HEK293 (cell line): ENCODE measurements around the gene BAIAP2.
A peak's percentile ranks its signal among the peaks of the same experiment; 100 is the strongest.

ENCODE experiments used
- CTCF ChIA-PET: fragments of 350-600 bp; formaldehyde crosslinking; extraction: SDS; loops from one replicate; lab custom pipeline; 2021; ENCODE audit warnings: antibody characterized with exemption; lab: Yijun Ruan, JAX
- POLR2A ChIA-PET: fragments of 300-600 bp; formaldehyde crosslinking; extraction: SDS; loops from one replicate; lab custom pipeline; 2020; ENCODE audit warnings: antibody characterized with exemption, inconsistent platforms; lab: Yijun Ruan, JAX
- H3K27ac ChIP-seq: fragments of 200-500 bp; sonication (Bioruptor generic); 2 replicates; pipeline ENCODE4 v1.5.1; 2014; ENCODE audit warnings: low read depth, low read length, control low read depth, inconsistent platforms; ENCODE audit errors: extremely low read depth
- H3K36me3 ChIP-seq, 2 experiments: fragments of 200-500 bp in 1 of 2; sonication (Bioruptor generic) in 1 of 2; 1 replicate in 1 of 2; 2 replicates in 1 of 2; pipeline ENCODE4 v1.5.1; 2014 to 2017; ENCODE audit warnings: inconsistent platforms in 2 of 2, low read length in 2 of 2; ENCODE audit not compliant: control insufficient read depth in 2 of 2, insufficient read depth in 1 of 2
- H3K4me1 ChIP-seq: fragments of 200-500 bp; sonication (Bioruptor generic); 2 replicates; pipeline ENCODE4 v1.5.1; 2014; ENCODE audit warnings: mild to moderate bottlenecking, low read length, inconsistent platforms; ENCODE audit not compliant: control insufficient read depth, insufficient read depth
- H3K4me3 ChIP-seq: 2 replicates; pipeline ENCODE4 v1.5.1; 2011; ENCODE audit warnings: low read depth, mild to moderate bottlenecking, control low read depth, low read length, moderate library complexity
- H3K9me3 ChIP-seq: fragments of 200-500 bp; sonication (Bioruptor generic); 2 replicates; pipeline ENCODE4 v1.5.1; 2014; ENCODE audit warnings: low read depth, low read length, inconsistent platforms; ENCODE audit not compliant: control insufficient read depth, insufficient read depth
- BCL11B ChIP-seq: fragments of 450-650 bp; formaldehyde crosslinking; IDR thresholded peaks from 2 replicates; pipeline ENCODE4 v1.5.1; 2016; ENCODE audit warnings: low read depth, missing biosample characterization, missing genetic modification characterization
- GLIS1 ChIP-seq: fragments of 450-650 bp; formaldehyde crosslinking; IDR thresholded peaks from 2 replicates; pipeline ENCODE4 v1.5.1; 2016; ENCODE audit warnings: missing biosample characterization, missing genetic modification characterization
- IKZF3 ChIP-seq: fragments of 450-650 bp; IDR thresholded peaks from 2 replicates; pipeline ENCODE4 v1.5.0; 2018; ENCODE audit warnings: missing biosample characterization, mild to moderate bottlenecking, missing genetic modification characterization, moderate library complexity
- MYNN ChIP-seq: fragments of 450-650 bp; formaldehyde crosslinking; IDR thresholded peaks from 2 replicates; pipeline ENCODE4 v1.5.1; 2016; ENCODE audit warnings: missing biosample characterization, missing genetic modification characterization, borderline replicate concordance
- OSR2 ChIP-seq: fragments of 450-650 bp; formaldehyde crosslinking; IDR thresholded peaks from 2 replicates; pipeline ENCODE4 v1.5.1; 2016; ENCODE audit warnings: missing biosample characterization, missing genetic modification characterization
- PATZ1 ChIP-seq: fragments of 450-650 bp; formaldehyde crosslinking; IDR thresholded peaks from 2 replicates; pipeline ENCODE4 v1.5.1; 2016; ENCODE audit warnings: missing biosample characterization, missing genetic modification characterization
- WT1 ChIP-seq: fragments of 450-650 bp; formaldehyde crosslinking; IDR thresholded peaks from 2 replicates; pipeline ENCODE4 v1.5.1; 2016; ENCODE audit warnings: missing biosample characterization, missing genetic modification characterization
- ZBTB8A ChIP-seq: fragments of 450-650 bp; formaldehyde crosslinking; IDR thresholded peaks from 2 replicates; pipeline ENCODE4 v1.5.1; 2016; ENCODE audit warnings: missing biosample characterization, missing genetic modification characterization
- ZFHX2 ChIP-seq: fragments of 450-650 bp; formaldehyde crosslinking; conservative IDR thresholded peaks from 2 replicates; pipeline ENCODE4 v1.5.1; 2016; ENCODE audit warnings: missing biosample characterization, missing genetic modification characterization
- ZNF157 ChIP-seq: fragments of 450-650 bp; formaldehyde crosslinking; IDR thresholded peaks from 2 replicates; pipeline ENCODE4 v1.5.1; 2016; ENCODE audit warnings: missing biosample characterization, missing genetic modification characterization
- ZNF16 ChIP-seq: fragments of 450-650 bp; formaldehyde crosslinking; IDR thresholded peaks from 2 replicates; pipeline ENCODE4 v1.5.1; 2016; ENCODE audit warnings: low read depth, missing biosample characterization, missing genetic modification characterization
- ZNF26 ChIP-seq: fragments of 450-650 bp; formaldehyde crosslinking; IDR thresholded peaks from 2 replicates; pipeline ENCODE4 v1.5.1; 2016; ENCODE audit warnings: missing biosample characterization, missing genetic modification characterization
- ZNF280C ChIP-seq: fragments of 450-650 bp; formaldehyde crosslinking; IDR thresholded peaks from 2 replicates; pipeline ENCODE4 v1.5.1; 2016; ENCODE audit warnings: missing biosample characterization, missing genetic modification characterization
- ZNF394 ChIP-seq: fragments of 450-650 bp; formaldehyde crosslinking; IDR thresholded peaks from 2 replicates; pipeline ENCODE4 v1.5.1; 2016; ENCODE audit warnings: missing biosample characterization, missing genetic modification characterization, mild to moderate bottlenecking, moderate library complexity, borderline replicate concordance
- ZNF544 ChIP-seq: fragments of 450-650 bp; formaldehyde crosslinking; IDR thresholded peaks from 2 replicates; pipeline ENCODE4 v1.5.0; 2017; ENCODE audit warnings: missing biosample characterization, missing genetic modification characterization
- ZNF623 ChIP-seq: fragments of 450-650 bp; formaldehyde crosslinking; IDR thresholded peaks from 2 replicates; pipeline ENCODE4 v1.5.1; 2016; ENCODE audit warnings: missing biosample characterization, missing genetic modification characterization
- ZNF660 ChIP-seq: fragments of 450-650 bp; IDR thresholded peaks from 2 replicates; pipeline ENCODE4 v1.5.1; 2018; ENCODE audit warnings: missing biosample characterization, mild to moderate bottlenecking, missing genetic modification characterization
- ZNF768 ChIP-seq: fragments of 450-650 bp; formaldehyde crosslinking; IDR thresholded peaks from 2 replicates; pipeline ENCODE4 v1.5.1; 2018; ENCODE audit warnings: missing biosample characterization, mild to moderate bottlenecking, missing genetic modification characterization
- ZNF792 ChIP-seq: fragments of 450-650 bp; formaldehyde crosslinking; IDR thresholded peaks from 2 replicates; pipeline ENCODE4 v1.5.1; 2016; ENCODE audit warnings: missing biosample characterization, missing genetic modification characterization
- TF ChIP-seq, protein P1 (sequence below): fragments of 450-650 bp; formaldehyde crosslinking; IDR thresholded peaks from 2 replicates; pipeline ENCODE4 v1.5.1; 2016; ENCODE audit warnings: missing biosample characterization, missing genetic modification characterization

BAIAP2 gene

DNA sequence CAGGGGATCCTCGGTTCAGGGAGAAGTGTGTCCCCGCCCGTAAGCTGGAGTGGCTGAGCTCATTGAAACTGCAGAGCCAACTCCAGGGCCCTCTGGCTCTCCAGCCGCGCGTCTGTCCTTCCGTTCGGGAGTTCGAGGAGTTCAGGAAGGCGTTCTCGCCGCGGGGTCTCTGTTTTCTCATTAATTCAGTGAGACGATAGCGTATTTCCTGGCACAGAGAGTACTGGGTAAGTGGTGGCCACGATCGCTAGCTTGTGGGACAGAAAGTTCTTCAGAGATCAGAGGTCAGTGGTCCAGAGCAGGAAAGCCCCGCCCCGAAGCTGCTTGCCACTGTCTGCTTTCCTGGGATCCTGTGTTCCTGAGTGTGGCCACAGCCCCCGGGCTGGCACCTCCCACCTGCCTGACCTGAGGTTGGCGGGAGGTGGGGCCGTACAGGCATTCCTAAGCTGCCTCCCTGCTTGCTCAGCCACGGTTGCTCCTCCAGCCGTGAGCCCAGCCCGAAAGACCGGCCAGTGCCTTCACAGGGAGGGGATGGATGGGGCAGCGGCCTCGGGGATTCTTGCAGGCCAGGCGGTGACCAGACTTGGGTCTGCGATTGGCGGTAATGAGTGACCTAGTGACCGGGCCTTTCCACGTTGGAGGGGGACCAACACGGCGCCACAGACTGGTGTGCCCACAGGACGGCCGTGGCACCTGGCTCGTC, 8.9 kb downstream of the BAIAP2 start:
- H3K36me3 ChIP-seq = peaks cover 0 to 12% of the 10 kb centered on the region in 2 experiments; a peak in 1 of 3 replicates
- POLR2A ChIA-PET = interaction anchor here (0.7 to 2.9 kb wide), 7 partner anchors 9 to 589 kb away, joined by 3 to 10 read pairs (median 5); partner anchors contain the start of gene BAIAP2
- no peaks in the 10 kb centered on the region for H3K9me3 ChIP-seq
- peaks cover 20% of the 10 kb centered on the region for H3K4me1 ChIP-seq
- no peak overlapping the region for H3K27ac ChIP-seq
- TF ChIP-seq ZNF394 (tag by site-specific recombination) (no peak), ZFHX2 (peak; percentile 24; the same call in 1 of the 2 replicates)
- CTCF ChIA-PET = interaction anchor here (0.7 to 2.4 kb wide), 6 partner anchors 13 to 58 kb away, joined by 3 to 12 read pairs (median 4); no protein-coding TSS in a partner anchor
- H3K4me3 ChIP-seq = no peak overlapping the region

- ChIA-PET POLR2A (interaction anchor here (0.6 to 2.9 kb wide), 7 partner anchors 7 to 590 kb away, joined by 3 to 10 read pairs (median 6); partner anchors contain the start of gene BAIAP2), CTCF (interaction anchor here (0.8 to 2.4 kb wide), 7 partner anchors 13 to 57 kb away, joined by 3 to 12 read pairs (median 4); no protein-coding TSS in a partner anchor)
- peaks cover 20% of the 10 kb centered on the region for H3K4me1 ChIP-seq
- no peak overlapping the region for H3K4me3 ChIP-seq
- TF ChIP-seq ZNF280C = no peak
- no peak for TF ChIP-seq ZBTB8A (tag by site-specific recombination)
- TF ChIP-seq, protein P1, sequence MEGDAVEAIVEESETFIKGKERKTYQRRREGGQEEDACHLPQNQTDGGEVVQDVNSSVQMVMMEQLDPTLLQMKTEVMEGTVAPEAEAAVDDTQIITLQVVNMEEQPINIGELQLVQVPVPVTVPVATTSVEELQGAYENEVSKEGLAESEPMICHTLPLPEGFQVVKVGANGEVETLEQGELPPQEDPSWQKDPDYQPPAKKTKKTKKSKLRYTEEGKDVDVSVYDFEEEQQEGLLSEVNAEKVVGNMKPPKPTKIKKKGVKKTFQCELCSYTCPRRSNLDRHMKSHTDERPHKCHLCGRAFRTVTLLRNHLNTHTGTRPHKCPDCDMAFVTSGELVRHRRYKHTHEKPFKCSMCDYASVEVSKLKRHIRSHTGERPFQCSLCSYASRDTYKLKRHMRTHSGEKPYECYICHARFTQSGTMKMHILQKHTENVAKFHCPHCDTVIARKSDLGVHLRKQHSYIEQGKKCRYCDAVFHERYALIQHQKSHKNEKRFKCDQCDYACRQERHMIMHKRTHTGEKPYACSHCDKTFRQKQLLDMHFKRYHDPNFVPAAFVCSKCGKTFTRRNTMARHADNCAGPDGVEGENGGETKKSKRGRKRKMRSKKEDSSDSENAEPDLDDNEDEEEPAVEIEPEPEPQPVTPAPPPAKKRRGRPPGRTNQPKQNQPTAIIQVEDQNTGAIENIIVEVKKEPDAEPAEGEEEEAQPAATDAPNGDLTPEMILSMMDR (tag by site-specific recombination) = no peak
- no peak for TF ChIP-seq ZNF768 (tag by site-specific recombination)
- TF ChIP-seq WT1 (tag by site-specific recombination) = no peak
- TF ChIP-seq ZNF660 (tag by site-specific recombination) = no peak
- H3K27ac ChIP-seq = no peak overlapping the region
- H3K36me3 ChIP-seq = peaks cover 0 to 7% of the 10 kb centered on the region in 2 experiments; a peak in 1 of 3 replicates
- no peaks in the 10 kb centered on the region for H3K9me3 ChIP-seq
Observed at GRCh38 chr17:81044428-81044763, 9.4 kb downstream of the BAIAP2 start.

DNA sequence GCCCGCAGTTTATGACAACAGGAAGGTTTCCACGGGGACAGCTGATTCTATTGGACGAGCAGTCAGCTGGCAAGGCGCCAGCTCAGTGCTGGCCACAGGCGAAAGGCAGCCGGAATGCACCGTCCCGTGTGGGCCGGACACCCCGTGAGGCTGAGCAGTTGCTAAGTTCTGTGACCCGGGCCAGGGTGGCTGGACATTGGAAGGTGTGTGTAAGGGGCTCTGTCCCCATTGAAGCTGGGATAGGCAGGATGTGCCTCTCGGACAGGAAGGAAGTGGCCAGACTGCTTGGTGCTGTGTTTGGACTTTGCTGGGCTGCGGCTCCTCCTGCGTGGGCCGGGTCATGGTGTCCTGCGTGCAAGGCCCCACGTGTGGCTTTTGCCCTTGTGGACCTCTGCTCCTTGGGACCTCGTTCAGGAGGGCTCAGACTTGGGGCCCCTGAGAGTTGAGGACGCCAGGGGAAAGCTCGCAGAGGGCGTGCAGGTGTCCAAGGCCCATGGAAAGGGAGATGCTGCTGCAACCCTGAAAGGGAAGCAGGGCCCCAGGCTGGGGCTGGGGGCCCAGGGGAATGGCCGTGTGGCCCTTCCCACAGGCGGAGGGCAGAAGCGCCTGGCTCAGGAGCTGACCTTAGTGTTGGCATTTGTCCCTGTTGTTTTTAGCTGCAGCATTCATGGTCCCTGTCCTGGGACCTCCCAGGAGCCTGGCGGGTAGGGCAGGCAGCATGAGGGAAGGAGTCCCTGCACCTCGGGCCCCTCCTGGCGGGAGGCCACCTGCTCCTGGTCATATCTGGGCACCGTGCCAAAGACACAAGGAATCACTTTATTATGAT, 10.0 kb downstream of the BAIAP2 start:
- Histone ChIP-seq H3K36me3 (peaks cover 0 to 7% of the 10 kb centered on the region in 2 experiments; a peak in 1 of 3 replicates), H3K9me3 (no peaks in the 10 kb centered on the region), H3K4me3 (no peak overlapping the region), H3K4me1 (peaks cover 20% of the 10 kb centered on the region), H3K27ac (no peak overlapping the region; the same call in 1 of the 2 replicates)
- ChIA-PET POLR2A (interaction anchor here (0.6 to 2.9 kb wide), 6 partner anchors 8 to 50 kb away, joined by 3 to 10 read pairs (median 6); partner anchors contain the start of gene BAIAP2), CTCF (interaction anchor here (0.5 to 2.4 kb wide), 8 partner anchors 12 to 1300 kb away, joined by 3 to 12 read pairs (median 4); no protein-coding TSS in a partner anchor)
- TF ChIP-seq WT1 (tag by site-specific recombination) (no peak), ZNF157 (tag by site-specific recombination) (no peak), ZNF623 (tag by site-specific recombination) (no peak), ZNF16 (tag by site-specific recombination) (no peak), BCL11B (tag by site-specific recombination) (peak; percentile 45; the same call in 1 of the 2 replicates), PATZ1 (tag by site-specific recombination) (peak; percentile 57), ZNF544 (tag by site-specific recombination) (0 out of 2 replicates have a peak, but pooled peaks have one; percentile 16), OSR2 (tag by site-specific recombination) (0 out of 2 replicates have a peak, but pooled peaks have one; percentile 18), MYNN (tag by site-specific recombination) (no peak), ZNF26 (no peak), ZNF792 (tag by site-specific recombination) (no peak), IKZF3 (tag by site-specific recombination) (0 out of 2 replicates have a peak, but pooled peaks have one; percentile 10), GLIS1 (tag by site-specific recombination) (peak; percentile 56; the same call in 1 of the 2 replicates)
